ENCODE measurements around the gene ZC3H7B. TPM values are rescaled to one million over a fixed set of nuclear protein-coding genes. Genes with fewer than 3 reads are reported as not detected.

The ZC3H7B gene
- total RNA-seq, 1 donor: 11.3 TPM

DNA sequence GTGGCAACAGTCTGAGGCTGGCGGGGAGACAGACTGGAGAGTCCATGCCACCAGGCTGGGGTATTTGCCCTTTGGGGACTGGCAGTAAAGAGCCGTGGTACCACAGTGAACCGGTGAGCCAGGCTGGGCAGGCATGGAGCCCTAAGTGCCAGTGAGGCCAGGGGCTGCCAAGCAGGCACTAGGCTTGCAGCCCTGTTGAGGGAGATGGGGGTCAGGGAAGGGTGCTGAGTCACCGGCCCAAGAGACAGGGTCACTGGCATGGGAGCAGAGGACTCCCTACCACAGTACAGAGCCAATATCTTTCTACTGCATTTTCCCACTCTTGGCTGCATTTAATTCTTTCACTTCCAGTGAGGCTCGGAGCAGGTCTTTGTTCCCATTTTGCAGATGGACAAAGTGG is 49.7 kb downstream of the ZC3H7B start:
- H3K4me3 ChIP-seq (ENCODE audit: low read length): no peak overlapping the region
- H3K27me3 ChIP-seq (ENCODE audit: insufficient read depth, low read length): no peaks in the 10 kb centered on the region

DNA sequence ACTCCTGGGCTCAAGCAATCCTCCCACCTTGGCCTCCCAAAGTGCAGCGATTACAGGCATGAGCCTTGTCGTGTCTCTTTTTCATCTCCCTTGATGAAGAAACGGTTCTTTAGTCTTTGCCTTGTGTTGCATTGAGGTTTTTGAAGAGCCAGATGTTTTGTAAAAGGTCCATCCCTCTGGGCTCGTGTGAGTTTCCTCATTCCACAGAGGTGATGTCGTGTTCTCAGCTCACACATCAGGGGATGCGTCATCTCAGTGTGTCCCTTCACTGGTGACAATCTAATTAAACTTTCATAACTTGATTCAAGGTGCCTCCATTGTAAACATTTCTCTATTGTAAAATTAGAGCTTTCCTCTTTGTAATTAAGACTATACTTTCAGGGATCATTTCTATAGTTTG is 50.7 kb downstream of the ZC3H7B start:
- Histone ChIP-seq H3K4me1 (ENCODE audit: insufficient read depth, low read length) (no peaks in the 10 kb centered on the region), H3K4me3 (ENCODE audit: low read length) (no peak overlapping the region), H3K9me3 (ENCODE audit: low read depth, low read length) (no peaks in the 10 kb centered on the region), H3K27me3 (ENCODE audit: insufficient read depth, low read length) (no peaks in the 10 kb centered on the region)

More for the DNA sequence above, 49.7 kb downstream of the ZC3H7B start:
- H3K9me3 ChIP-seq (ENCODE audit: low read depth, low read length): no peaks in the 10 kb centered on the region
- H3K4me1 ChIP-seq (ENCODE audit: insufficient read depth, low read length): no peaks in the 10 kb centered on the region

DNA sequence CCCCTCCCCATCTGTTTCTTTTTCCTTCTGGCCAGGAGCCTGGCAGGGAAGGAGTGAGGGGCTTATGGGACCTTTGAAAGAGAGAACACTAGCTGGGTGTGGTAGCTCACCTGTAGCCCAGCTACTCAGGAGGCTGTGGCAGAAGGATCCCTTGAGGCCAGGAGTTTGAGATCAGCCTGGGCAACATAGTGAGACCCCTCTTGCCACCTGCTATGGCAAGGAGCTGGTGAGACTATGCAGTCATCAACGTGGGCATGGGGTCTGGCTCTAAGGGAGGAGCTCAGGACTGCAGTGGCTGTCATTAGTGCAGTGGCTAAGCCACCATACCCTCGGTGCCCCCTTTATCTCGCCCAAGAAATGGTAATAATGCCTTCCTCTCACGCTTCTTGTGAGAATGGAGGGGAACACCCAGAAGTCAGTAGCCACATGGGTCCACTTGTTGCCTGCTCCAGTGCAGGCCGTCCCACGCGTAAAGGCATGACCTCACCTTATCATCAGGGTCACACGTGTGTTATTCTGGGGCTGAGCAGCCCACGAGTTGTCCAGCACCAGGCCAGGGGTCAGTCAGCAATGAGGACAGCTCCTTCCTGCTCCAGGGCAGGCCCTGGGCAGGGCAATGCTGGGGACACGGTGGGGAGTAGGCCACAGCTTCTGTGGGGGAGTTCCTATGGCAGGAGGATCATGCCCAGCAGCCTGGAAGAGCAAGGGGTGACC is 52.7 kb downstream of the ZC3H7B start:
- H3K4me3 ChIP-seq (ENCODE audit: low read length): no peak overlapping the region
- H3K9me3 ChIP-seq (ENCODE audit: low read depth, low read length): no peaks in the 10 kb centered on the region
- no peaks in the 10 kb centered on the region for H3K27me3 ChIP-seq (ENCODE audit: insufficient read depth, low read length)
- no peaks in the 10 kb centered on the region for H3K4me1 ChIP-seq (ENCODE audit: insufficient read depth, low read length)

DNA sequence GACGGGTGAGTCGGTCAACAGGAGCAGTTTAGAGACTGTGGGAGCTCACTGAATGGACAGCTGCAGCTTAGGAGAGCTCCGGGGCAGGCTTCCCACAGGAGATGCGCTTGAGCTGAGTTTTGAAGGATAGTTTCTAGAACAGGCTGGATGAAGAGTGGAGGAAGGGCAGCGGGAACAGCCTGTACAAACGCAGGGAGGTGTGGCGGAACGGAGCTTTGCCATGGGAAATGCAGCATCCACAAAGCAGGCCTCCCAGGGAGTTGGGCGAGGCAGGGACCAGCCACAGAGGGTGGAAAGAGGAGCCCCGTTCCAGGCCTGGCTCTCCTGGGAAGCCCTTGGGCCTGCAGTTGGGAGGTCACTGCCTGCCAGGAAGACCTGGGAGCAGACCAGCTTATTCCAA is 53.7 kb downstream of the ZC3H7B start:
- no peaks in the 10 kb centered on the region for H3K4me1 ChIP-seq (ENCODE audit: insufficient read depth, low read length)
- no peaks in the 10 kb centered on the region for H3K9me3 ChIP-seq (ENCODE audit: low read depth, low read length)
- no peaks in the 10 kb centered on the region for H3K27me3 ChIP-seq (ENCODE audit: insufficient read depth, low read length)
- H3K4me3 ChIP-seq (ENCODE audit: low read length): no peak overlapping the region

DNA sequence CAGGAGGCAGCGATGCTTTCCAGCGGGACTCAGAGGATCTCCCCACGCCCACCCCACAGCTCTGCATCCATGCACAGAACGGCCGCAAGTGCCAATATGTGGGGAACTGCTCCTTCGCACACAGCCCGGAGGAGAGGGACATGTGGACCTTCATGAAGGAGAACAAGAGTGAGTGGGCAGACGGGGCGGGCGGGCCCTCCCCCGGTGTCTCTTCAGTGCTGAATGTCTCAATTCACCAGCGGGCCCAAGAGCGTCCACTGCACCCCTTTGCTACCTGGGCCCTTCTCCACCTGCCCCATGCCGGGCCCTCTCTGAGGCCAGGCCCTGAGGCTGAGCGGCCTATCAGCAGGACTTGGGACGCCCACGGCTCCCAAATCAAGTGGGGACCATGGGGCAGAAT is 54.6 kb downstream of the ZC3H7B start:
- no peaks in the 10 kb centered on the region for H3K9me3 ChIP-seq (ENCODE audit: low read depth, low read length)
- H3K4me1 ChIP-seq (ENCODE audit: insufficient read depth, low read length): no peaks in the 10 kb centered on the region

DNA sequence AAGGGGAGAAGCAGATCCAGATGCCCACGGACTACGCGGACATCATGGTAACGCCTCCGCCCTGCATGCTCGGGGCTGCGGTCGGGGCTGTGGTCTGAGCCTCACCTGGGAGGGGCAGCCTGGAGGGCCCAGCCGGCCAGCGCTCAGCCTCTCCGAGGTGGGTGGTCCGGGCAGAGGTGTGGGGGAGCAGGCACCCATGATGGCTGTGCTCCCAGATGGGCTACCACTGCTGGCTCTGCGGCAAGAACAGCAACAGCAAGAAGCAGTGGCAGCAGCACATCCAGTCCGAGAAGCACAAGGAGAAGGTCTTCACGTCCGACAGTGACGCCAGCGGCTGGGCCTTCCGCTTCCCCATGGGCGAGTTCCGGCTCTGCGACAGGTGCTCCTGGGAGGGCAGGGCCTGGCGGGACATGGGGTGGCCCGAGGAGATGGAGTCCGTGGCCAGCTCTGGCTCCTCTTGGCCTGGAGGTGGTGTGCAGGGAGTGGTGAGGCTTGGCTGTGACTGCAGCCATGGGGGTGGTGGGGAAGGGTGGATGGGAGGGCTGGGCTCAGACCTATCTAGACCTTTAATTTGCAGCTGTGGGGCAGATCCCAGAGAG is 55.2 kb downstream of the ZC3H7B start:
- H3K4me3 ChIP-seq (ENCODE audit: low read length): no peak overlapping the region
- H3K4me1 ChIP-seq (ENCODE audit: insufficient read depth, low read length): no peaks in the 10 kb centered on the region
- no peaks in the 10 kb centered on the region for H3K27me3 ChIP-seq (ENCODE audit: insufficient read depth, low read length)
- no peaks in the 10 kb centered on the region for H3K9me3 ChIP-seq (ENCODE audit: low read depth, low read length)

More for the DNA sequence above, 54.6 kb downstream of the ZC3H7B start:
- H3K4me3 ChIP-seq (ENCODE audit: low read length): no peak overlapping the region
- H3K27me3 ChIP-seq (ENCODE audit: insufficient read depth, low read length): no peaks in the 10 kb centered on the region

DNA sequence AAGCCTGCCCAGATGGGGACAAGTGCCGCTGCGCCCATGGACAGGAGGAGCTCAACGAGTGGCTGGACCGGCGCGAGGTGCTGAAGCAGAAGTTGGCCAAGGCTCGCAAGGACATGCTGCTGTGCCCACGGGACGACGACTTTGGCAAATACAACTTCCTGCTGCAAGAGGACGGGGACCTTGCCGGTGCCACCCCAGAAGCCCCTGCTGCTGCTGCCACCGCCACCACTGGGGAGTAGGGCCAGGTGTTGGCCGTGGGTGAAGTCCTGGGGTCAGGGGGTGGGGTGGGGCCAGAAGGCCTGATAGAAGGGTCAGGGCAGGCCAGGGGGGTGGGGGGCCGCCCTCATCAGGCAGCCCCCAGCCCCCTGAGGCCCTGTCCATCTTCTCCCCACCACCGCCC is 55.9 kb downstream of the ZC3H7B start:
- H3K4me1 ChIP-seq (ENCODE audit: insufficient read depth, low read length): no peaks in the 10 kb centered on the region
- H3K4me3 ChIP-seq (ENCODE audit: low read length): no peak overlapping the region
- H3K9me3 ChIP-seq (ENCODE audit: low read depth, low read length): no peaks in the 10 kb centered on the region
- no peaks in the 10 kb centered on the region for H3K27me3 ChIP-seq (ENCODE audit: insufficient read depth, low read length)

DNA sequence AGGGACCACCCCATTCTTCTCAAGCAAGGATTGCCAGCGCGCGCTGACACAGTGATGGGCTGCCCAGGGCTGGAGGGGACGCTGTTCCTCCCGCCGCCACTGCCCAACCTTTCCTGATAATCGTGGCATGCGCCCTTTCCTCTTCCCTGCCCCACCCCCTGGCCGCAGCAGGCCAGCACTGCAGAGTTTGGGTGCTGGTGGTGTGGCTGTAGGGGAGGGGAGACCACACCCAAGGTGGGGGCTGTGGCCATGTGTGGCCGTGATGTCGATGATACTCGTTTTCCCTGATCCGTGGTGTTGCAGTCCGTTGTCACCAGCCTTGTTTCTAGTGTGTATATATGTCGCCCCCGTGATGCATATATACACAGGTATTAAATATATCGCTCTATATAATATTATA is 57.6 kb downstream of the ZC3H7B start:
- H3K4me3 ChIP-seq (ENCODE audit: low read length): no peak overlapping the region
- H3K27me3 ChIP-seq (ENCODE audit: insufficient read depth, low read length): no peaks in the 10 kb centered on the region
- no peaks in the 10 kb centered on the region for H3K4me1 ChIP-seq (ENCODE audit: insufficient read depth, low read length)
- H3K9me3 ChIP-seq (ENCODE audit: low read depth, low read length): no peaks in the 10 kb centered on the region

DNA sequence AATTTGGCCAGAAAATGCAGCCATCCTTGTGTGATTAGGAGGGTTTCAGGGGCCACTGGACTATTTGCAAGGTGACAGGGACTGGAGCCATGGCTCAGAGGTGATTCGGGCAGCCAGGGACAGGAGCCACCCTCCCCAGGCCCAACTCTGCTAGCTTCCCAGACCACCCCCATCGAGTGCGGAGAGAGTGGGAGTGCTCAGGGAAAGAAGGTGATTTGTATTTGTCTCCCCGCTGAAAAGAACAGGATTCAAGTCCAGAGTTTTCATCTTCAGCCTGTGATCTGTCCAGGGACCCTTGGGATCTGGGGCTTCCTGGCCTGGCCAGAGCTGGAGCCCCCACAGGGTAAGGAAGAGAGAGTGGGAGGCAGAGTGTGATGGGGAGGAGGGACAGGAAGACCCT is 58.1 kb downstream of the ZC3H7B start:
- H3K4me1 ChIP-seq (ENCODE audit: insufficient read depth, low read length): no peaks in the 10 kb centered on the region
- H3K4me3 ChIP-seq (ENCODE audit: low read length): no peak overlapping the region
- no peaks in the 10 kb centered on the region for H3K9me3 ChIP-seq (ENCODE audit: low read depth, low read length)
- no peaks in the 10 kb centered on the region for H3K27me3 ChIP-seq (ENCODE audit: insufficient read depth, low read length)

DNA sequence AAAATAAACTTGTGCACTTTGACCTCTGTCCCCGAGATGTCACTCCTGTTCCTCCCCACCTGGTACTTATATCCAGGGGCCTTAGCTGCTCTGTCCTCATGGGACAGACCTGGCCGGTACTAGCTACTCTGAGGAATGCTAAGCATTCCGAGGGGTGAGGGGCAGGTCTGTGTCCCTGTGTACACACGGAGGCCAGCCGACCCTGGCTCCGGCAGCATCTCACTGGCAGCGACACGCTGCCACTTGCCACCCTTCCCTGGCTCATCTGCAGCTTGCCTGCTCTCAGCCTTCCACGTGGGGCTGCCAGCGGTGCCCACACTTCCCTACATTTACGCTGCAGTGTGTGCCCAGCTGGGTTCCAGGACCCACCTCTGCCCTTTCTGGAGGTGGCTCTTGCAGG is 58.8 kb downstream of the ZC3H7B start:
- Histone ChIP-seq H3K27me3 (ENCODE audit: insufficient read depth, low read length) (no peaks in the 10 kb centered on the region), H3K4me3 (ENCODE audit: low read length) (no peak overlapping the region), H3K9me3 (ENCODE audit: low read depth, low read length) (no peaks in the 10 kb centered on the region), H3K4me1 (ENCODE audit: insufficient read depth, low read length) (no peaks in the 10 kb centered on the region)

DNA sequence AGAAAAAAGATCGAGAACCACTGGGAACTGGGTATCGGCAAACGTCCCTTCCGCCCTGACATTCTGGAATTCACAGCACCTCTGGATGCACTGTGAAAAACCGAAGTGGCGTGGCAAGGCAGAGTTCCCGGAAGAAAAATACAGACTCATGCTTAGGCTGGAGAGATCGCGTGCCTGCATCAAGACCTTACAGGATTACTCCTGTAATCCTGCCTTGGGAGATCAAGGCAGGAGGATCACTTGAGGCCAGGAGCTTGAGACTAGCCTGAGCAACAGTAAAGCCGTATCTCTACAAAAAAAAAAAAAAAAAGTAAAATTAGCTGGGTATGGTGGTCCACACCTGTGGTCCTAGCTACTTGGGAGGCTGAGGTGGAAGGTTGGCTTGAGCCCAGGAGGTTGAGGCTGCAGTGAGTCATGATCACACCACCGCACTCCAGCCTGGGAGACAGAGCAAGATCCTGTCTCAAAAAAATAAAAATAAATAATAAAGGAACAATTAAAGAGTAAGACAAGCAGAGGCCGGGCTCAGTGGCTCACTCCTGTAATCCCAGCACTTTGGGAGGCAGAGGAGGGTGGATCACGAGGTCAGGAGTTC is 60.5 kb downstream of the ZC3H7B start:
- no peak overlapping the region for H3K4me3 ChIP-seq (ENCODE audit: low read length)
- H3K27me3 ChIP-seq (ENCODE audit: insufficient read depth, low read length): no peaks in the 10 kb centered on the region
- no peaks in the 10 kb centered on the region for H3K9me3 ChIP-seq (ENCODE audit: low read depth, low read length)
- peaks cover 4% of the 10 kb centered on the region for H3K4me1 ChIP-seq (ENCODE audit: insufficient read depth, low read length)

DNA sequence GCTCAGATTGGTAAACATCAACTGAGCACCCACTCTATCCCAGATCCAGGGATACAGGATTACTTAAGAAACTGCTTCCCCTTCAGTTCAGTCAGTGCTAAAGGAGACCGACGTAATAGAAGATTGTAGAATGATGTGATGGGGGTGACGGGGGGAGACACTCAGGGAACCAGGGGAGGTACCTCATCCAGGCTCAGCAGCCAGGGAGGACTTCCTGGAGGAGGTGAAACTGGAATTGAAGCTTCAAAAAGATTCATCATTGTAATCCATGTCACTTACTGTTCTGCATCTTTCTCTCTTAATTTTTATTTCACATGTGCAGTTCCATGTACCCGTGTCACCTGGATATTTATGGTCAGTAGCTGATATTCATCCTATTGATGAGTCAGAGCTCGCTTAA is 61.3 kb downstream of the ZC3H7B start:
- peaks cover 12% of the 10 kb centered on the region for H3K4me1 ChIP-seq (ENCODE audit: insufficient read depth, low read length)
- no peaks in the 10 kb centered on the region for H3K27me3 ChIP-seq (ENCODE audit: insufficient read depth, low read length)
- H3K4me3 ChIP-seq (ENCODE audit: low read length): no peak overlapping the region
- no peaks in the 10 kb centered on the region for H3K9me3 ChIP-seq (ENCODE audit: low read depth, low read length)

DNA sequence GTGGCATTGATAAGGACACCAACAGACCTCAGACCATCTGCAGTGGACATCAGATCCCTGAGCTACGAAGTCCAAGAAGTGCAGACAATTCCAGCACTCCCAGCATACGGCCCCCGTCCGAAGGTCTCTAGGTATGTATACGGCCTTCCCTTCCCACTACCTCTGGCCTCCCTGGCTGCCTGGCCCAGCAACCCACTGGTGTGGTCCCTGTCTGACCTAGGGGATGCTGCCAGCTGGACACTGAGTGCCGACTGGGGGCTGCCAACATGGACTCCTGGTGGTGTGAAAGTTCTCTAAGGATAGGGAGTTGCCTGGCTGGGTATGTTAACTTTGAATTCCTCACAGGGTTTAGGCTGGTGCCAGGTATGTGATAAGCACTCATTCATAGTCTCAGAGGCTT is 62.9 kb downstream of the ZC3H7B start:
- H3K4me1 ChIP-seq (ENCODE audit: insufficient read depth, low read length): peaks cover 13% of the 10 kb centered on the region
- H3K27me3 ChIP-seq (ENCODE audit: insufficient read depth, low read length): no peaks in the 10 kb centered on the region
- H3K4me3 ChIP-seq (ENCODE audit: low read length): no peak overlapping the region
- H3K9me3 ChIP-seq (ENCODE audit: low read depth, low read length): no peaks in the 10 kb centered on the region

DNA sequence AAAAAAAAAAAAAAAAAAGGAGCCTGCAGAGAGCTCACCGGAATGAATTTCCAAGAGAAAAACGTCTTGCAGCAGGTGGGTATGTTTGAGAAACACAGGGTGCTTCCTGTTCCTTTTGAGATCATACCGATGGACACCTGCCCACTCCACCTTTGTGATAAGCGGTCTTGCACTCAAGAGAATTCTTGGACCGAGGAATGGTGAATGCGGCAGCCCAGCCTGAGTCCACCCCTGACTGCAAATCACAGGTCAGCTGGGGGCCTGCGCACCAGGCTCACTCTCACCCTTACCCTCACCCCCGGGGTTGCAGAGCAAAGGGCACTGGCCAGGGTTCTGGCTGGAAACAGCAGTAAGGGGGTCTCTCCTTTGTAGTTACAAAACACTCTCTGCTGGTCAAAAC is 63.6 kb downstream of the ZC3H7B start:
- Histone ChIP-seq H3K4me1 (ENCODE audit: insufficient read depth, low read length) (peaks cover 13% of the 10 kb centered on the region), H3K27me3 (ENCODE audit: insufficient read depth, low read length) (no peaks in the 10 kb centered on the region), H3K9me3 (ENCODE audit: low read depth, low read length) (no peaks in the 10 kb centered on the region), H3K4me3 (ENCODE audit: low read length) (no peak overlapping the region)

DNA sequence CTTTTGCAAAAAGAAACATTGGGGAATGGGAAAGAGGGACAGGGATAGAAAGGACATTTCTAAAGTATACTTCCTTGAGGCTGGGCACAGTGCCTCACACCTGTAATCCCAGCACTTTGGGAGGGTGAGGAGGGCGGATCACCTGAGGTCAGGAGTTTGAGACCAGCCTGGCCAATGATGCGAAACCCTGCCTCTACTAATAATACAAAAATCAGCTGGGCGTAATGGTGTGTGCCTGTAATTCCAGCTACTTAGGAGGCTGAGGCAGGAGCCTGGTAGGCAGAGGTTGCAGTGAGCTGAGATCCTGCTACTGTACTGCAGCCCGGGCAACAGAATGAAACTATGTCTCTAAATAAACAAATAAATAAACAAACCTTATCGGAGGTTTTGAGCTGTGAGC is 64.1 kb downstream of the ZC3H7B start:
- Histone ChIP-seq H3K4me1 (ENCODE audit: insufficient read depth, low read length) (peaks cover 13% of the 10 kb centered on the region), H3K9me3 (ENCODE audit: low read depth, low read length) (no peaks in the 10 kb centered on the region), H3K4me3 (ENCODE audit: low read length) (no peak overlapping the region), H3K27me3 (ENCODE audit: insufficient read depth, low read length) (no peaks in the 10 kb centered on the region)
